ENCODE data around the gene CD28. TPM values are rescaled to one million over a fixed set of nuclear protein-coding genes. Genes with fewer than 3 reads are reported as not detected.

Gene CD28
- total RNA-seq: under 0.01 TPM in 1 of 2 replicates, not detected in the other

GRCh38 chr2:203706403-203706802, at the start of gene CD28:
TSS of gene CD28 (plus strand) at chr2:203706639. CDS start at chr2:203706697, 58 bp downstream.

Other genes starting within 250 kb of the CD28 start
- 6.6 and 9.4 TPM in 2 replicates for gene RAPH1, start 171.3 kb upstream of the CD28 start, total RNA-seq
- not detected in 2 replicates for gene CTLA4, start 161.1 kb downstream of the CD28 start, total RNA-seq
- gene ICOS, start 230.1 kb downstream of the CD28 start, total RNA-seq: not detected in 2 replicates